Natural killer cell treated with Interleukin-12 subunit alpha and Interleukin-12 subunit beta and Interleukin-15 and Interleukin-18, amount 100 ng/mL, for 72 hours (primary cell): ENCODE results near the gene APBA1. TPM values are rescaled to one million over a fixed set of nuclear protein-coding genes. Genes with fewer than 3 reads are reported as not detected.
A peak's percentile ranks its signal among the peaks of the same experiment; 100 is the strongest.

Source experiments
- ATAC-seq, 2 donors: fragments of 150-1000 bp; cut with Tn5 transposase in 1 of 2; sonication (Bioruptor Pico), chemical (Tn5 transposase) in 1 of 2; 2 replicates each; pipeline ENCODE4 v1.10.0; 2021
- DNase-seq: peaks from one replicate; pipeline ENCODE4 v3.0.0; 2022; ENCODE audit warnings: low spot score
- H3K27ac Mint-ChIP-seq, 2 donors: 1 replicate in 1 of 2; 2 replicates in 1 of 2; pipeline ENCODE4 v1.8.0; 2022; ENCODE audit warnings: mixed read lengths in 2 of 2, mild to moderate bottlenecking in 1 of 2, moderate library complexity in 1 of 2
- H3K27me3 Mint-ChIP-seq, 2 donors: 1 replicate in 1 of 2; 2 replicates in 1 of 2; pipeline ENCODE4 v1.8.0; 2022; ENCODE audit warnings: mixed read lengths in 2 of 2
- H3K36me3 Mint-ChIP-seq: one replicate; pipeline ENCODE4 v1.8.0; 2022; ENCODE audit warnings: mixed read lengths
- H3K4me1 Mint-ChIP-seq, 2 donors: 1 replicate in 1 of 2; 2 replicates in 1 of 2; pipeline ENCODE4 v1.8.0; 2022; ENCODE audit warnings: low read depth in 2 of 2, mixed read lengths in 2 of 2, mild to moderate bottlenecking in 1 of 2
- H3K4me3 Mint-ChIP-seq: one replicate; pipeline ENCODE4 v1.8.0; 2022; ENCODE audit warnings: mixed read lengths
- H3K9me3 Mint-ChIP-seq: 2 replicates; pipeline ENCODE4 v1.8.0; 2022; ENCODE audit warnings: mixed read lengths
- total RNA-seq, 2 donors: library from RNA; stranded (reverse); gene quantifications; one replicate each; pipeline ENCODE4 v1.2.3, GENCODE V29; 2022

APBA1 gene
- total RNA-seq, 2 donors from 2014 or later: 0.57 to 1.3 TPM

DNA sequence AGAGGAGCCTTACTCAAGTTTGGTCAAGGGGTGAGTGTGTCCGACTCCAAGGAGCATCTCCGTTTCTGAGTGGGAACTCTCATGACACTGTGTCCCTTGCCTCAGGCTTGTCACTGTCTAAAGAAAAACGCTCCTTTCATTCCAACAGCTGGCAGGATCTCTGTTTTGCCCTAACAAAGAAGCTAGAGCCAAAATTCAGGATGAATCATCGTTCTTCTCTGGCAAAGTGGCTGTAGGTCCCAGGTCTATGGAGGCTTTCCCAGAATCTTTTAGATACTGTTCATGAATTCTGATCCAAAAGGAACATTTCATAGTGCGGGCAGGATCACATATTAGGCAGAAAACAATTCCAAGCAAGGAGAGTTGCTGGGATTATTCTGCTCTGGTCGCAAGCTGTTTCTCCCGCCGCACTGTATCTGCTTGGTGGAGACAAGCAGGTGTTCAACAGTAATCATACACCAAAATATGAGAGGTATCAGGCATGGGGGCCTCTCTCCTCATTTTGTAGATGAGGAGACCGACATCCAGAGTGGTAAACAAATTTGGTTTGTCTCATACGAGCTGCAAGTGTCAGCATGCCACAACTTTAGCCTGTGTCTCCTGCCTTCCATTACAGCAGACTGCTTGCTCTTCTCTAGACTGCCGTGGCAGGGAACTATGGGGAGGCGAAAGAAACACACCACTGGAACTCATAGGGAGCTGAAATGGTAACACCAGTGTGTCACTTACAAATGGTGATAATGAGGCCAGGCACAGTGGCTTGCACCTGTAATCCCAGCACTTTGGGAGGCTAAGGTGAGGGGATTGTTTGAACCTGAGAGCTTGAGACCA lies 274.6 kb downstream of the APBA1 start:
- H3K27me3 Mint-ChIP-seq: peaks cover 1 to 2% of the 10 kb centered on the region in 2 donors
- H3K4me3 Mint-ChIP-seq: no peak overlapping the region
- H3K9me3 Mint-ChIP-seq: no peaks in the 10 kb centered on the region
- DNase-seq: no peak
- H3K27ac Mint-ChIP-seq: no peak overlapping the region
- ATAC-seq: no peak
- no peaks in the 10 kb centered on the region for H3K4me1 Mint-ChIP-seq
- H3K36me3 Mint-ChIP-seq: no peaks in the 10 kb centered on the region

GRCh38 chr9:69396759-69397158 lies 275.4 kb downstream of the APBA1 start:
- H3K27ac Mint-ChIP-seq: no peak overlapping the region
- no peaks in the 10 kb centered on the region for H3K4me1 Mint-ChIP-seq
- H3K27me3 Mint-ChIP-seq: peaks cover 0 to 4% of the 10 kb centered on the region in 2 donors
- H3K36me3 Mint-ChIP-seq: no peaks in the 10 kb centered on the region
- H3K4me3 Mint-ChIP-seq: no peak overlapping the region
- ATAC-seq: no peak
- no peaks in the 10 kb centered on the region for H3K9me3 Mint-ChIP-seq
- no peak for DNase-seq

DNA sequence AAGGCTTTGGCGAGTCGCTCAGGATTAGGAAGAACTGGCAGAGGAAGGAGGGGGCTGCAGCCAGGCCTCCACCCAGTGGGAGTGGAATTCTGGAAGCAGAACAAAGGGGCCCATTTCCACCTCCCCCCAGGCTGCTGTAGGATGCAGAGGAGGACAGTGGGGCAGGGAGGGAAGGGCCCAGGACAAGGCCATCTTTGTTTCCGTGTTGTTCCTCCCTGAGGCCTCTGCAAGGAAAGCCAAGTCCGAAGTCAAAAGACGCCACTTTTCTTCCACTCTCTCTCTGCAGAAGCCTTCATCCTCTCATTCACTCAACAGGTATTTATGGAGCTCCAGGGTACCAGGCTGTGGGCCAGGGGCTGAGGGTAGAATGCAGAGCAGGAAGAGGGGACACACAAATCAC lies 276.5 kb downstream of the APBA1 start:
- DNase-seq: no peak

DNA sequence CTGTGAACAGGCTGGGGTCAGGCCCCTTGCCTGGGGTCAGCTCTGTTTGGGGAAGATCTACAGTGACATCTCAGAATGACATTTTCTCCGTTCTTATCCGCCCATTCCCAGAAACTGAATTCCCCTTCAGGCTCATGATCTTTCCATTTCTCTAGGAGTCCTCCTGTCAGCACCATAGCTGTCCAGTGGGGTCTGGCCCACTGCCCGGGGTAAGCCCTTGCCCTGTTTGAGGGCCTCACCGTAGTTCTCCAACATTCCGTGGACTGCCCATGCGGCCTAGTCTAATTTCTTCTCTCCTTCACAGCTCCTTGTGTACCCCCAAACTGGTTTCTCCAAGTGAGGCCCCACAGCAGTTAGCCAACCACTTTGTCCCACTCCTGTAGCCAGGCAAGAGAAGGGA lies 278.7 kb downstream of the APBA1 start:
- DNase-seq: no peak
- ATAC-seq: no peak
- H3K27me3 Mint-ChIP-seq: peaks cover 0 to 4% of the 10 kb centered on the region in 2 donors
- no peak overlapping the region for H3K4me3 Mint-ChIP-seq
- H3K27ac Mint-ChIP-seq: no peak overlapping the region
- H3K9me3 Mint-ChIP-seq: no peaks in the 10 kb centered on the region
- H3K36me3 Mint-ChIP-seq: no peaks in the 10 kb centered on the region
- H3K4me1 Mint-ChIP-seq: no peaks in the 10 kb centered on the region

More for the DNA sequence above, 276.5 kb downstream of the APBA1 start:
- H3K27ac Mint-ChIP-seq: no peak overlapping the region
- no peaks in the 10 kb centered on the region for H3K4me1 Mint-ChIP-seq
- no peak overlapping the region for H3K4me3 Mint-ChIP-seq
- no peaks in the 10 kb centered on the region for H3K36me3 Mint-ChIP-seq
- H3K9me3 Mint-ChIP-seq: no peaks in the 10 kb centered on the region
- no peak for ATAC-seq
- H3K27me3 Mint-ChIP-seq: peaks cover 0 to 4% of the 10 kb centered on the region in 2 donors

- Mint-ChIP-seq H3K4me3 (no peak overlapping the region), H3K36me3 (no peaks in the 10 kb centered on the region), H3K27ac (no peak overlapping the region), H3K4me1 (no peaks in the 10 kb centered on the region), H3K27me3 (peaks cover under 1 to 4% of the 10 kb centered on the region in 2 donors), H3K9me3 (no peaks in the 10 kb centered on the region)
- DNase-seq (no peak), ATAC-seq (no peak)
Measured at GRCh38 chr9:69392826-69393225, 279.3 kb downstream of the APBA1 start.

- Mint-ChIP-seq H3K4me3 (no peak overlapping the region), H3K27ac (no peak overlapping the region), H3K4me1 (no peaks in the 10 kb centered on the region), H3K27me3 (peaks cover 4 to 8% of the 10 kb centered on the region in 2 donors), H3K36me3 (no peaks in the 10 kb centered on the region), H3K9me3 (no peaks in the 10 kb centered on the region)
- ATAC-seq (no peak), DNase-seq (no peak)
Measured at GRCh38 chr9:69391946-69392345, 280.2 kb downstream of the APBA1 start.

DNA sequence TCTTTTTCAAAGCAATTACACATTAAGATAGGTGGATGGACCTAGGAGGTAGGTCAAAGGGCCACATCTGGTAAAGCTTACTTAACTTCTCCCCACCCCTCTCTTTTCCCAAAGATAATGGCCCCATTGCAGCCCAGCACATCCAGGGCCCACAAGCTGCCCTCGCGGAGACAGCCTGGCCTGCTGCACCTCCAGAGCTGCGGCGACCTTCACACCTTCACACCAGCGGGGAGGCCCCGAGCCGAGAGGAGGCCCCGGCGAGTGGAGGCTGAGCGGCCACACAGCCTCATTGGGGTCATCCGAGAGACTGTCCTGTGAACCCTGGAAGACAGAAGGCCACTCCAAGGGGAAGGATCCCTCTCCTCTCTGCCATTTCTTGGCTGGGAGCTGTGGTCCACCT lies 280.7 kb downstream of the APBA1 start:
- no peak for DNase-seq
- H3K27ac Mint-ChIP-seq: no peak overlapping the region
- no peaks in the 10 kb centered on the region for H3K36me3 Mint-ChIP-seq
- no peak overlapping the region for H3K4me3 Mint-ChIP-seq
- no peak for ATAC-seq
- H3K27me3 Mint-ChIP-seq: peaks cover 4 to 8% of the 10 kb centered on the region in 2 donors
- no peaks in the 10 kb centered on the region for H3K4me1 Mint-ChIP-seq
- H3K9me3 Mint-ChIP-seq: no peaks in the 10 kb centered on the region

DNA sequence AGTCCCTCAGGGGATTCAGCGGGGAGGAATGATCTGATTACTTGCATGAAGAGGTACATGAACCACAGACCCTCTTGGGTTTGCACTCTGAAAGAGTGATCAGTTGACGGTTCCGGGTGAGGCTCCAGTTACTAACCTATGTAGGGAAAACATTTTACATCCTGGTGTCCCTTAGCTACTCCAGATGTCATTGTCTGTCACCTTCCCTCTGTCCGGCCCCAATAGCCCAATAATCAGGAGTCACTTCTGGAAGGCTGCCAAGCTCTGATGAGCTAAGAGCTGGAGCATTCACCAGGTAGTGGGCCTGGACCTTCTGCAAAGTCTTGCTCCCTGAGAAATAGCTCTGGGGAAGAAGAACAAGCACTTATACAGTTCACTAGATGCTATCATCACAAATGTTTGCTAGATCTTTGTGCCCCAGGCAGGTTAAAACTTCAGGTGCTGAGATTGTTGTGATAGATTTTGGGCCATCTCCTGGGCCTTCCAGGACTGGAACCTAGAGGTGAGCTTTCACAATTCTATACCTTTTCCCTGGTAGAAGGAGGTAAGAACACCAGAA lies 282.7 kb downstream of the APBA1 start:
- Mint-ChIP-seq H3K36me3 (no peaks in the 10 kb centered on the region), H3K4me3 (no peak overlapping the region), H3K9me3 (no peaks in the 10 kb centered on the region), H3K27ac (no peak overlapping the region), H3K27me3 (peaks cover 4 to 8% of the 10 kb centered on the region in 2 donors), H3K4me1 (no peaks in the 10 kb centered on the region)
- ATAC-seq: no peak
- no peak for DNase-seq

GRCh38 chr9:69388596-69388995 lies 283.6 kb downstream of the APBA1 start:
- Mint-ChIP-seq H3K27me3 (peaks cover 4 to 8% of the 10 kb centered on the region in 2 donors), H3K27ac (no peak overlapping the region), H3K4me1 (no peaks in the 10 kb centered on the region), H3K36me3 (no peaks in the 10 kb centered on the region), H3K4me3 (no peak overlapping the region), H3K9me3 (no peaks in the 10 kb centered on the region)
- DNase-seq: no peak
- no peak for ATAC-seq

DNA sequence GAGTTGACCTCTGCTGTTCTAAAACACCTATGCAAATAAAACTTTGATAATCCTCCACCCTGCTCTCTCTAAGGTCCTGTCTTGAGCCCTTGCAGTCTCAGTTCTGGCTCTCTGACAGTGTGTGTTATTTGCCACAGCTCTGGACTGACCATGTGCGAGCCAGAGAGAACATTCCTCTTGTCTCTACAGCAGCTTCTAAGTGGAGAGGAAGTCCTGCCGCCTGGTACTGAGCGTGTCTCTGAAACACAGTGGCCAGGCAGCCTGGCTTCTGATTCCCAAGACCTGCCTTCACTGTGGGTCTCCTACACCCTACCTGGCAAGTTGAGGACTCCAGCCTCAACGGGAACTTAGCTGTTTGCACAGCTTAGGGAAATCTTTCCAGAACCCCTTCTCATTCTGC lies 285.5 kb downstream of the APBA1 start:
- DNase-seq (no peak), ATAC-seq (no peak)
- Mint-ChIP-seq H3K4me1 (no peaks in the 10 kb centered on the region), H3K4me3 (no peak overlapping the region), H3K27me3 (peaks cover 0 to 12% of the 10 kb centered on the region in 2 donors), H3K27ac (no peak overlapping the region), H3K36me3 (no peaks in the 10 kb centered on the region), H3K9me3 (no peaks in the 10 kb centered on the region)

DNA sequence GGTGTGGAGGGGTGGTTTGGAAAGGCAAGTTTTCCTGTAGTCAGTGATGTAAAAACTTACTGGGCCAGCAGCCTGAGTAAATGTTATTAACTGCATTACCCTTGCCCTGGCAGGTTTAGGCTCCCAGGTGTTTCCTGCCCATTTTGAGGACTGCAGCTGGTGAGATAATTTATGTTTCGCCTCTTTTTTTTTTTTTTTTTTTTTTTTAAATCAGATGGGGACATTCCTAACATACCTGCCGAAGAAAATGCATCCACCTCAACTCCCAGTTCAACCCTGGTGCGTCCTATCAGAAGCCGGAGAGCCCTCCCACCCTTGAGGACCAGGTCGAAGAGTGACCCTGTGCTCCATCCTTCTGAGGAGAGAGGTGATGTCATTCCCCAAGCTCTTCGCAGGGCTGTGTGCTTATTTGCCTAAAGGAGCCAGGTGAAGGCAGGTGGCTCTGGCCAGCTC lies 286.6 kb downstream of the APBA1 start:
- H3K36me3 Mint-ChIP-seq: no peaks in the 10 kb centered on the region
- H3K27me3 Mint-ChIP-seq: peaks cover 0 to 13% of the 10 kb centered on the region in 2 donors
- no peak overlapping the region for H3K27ac Mint-ChIP-seq

DNA sequence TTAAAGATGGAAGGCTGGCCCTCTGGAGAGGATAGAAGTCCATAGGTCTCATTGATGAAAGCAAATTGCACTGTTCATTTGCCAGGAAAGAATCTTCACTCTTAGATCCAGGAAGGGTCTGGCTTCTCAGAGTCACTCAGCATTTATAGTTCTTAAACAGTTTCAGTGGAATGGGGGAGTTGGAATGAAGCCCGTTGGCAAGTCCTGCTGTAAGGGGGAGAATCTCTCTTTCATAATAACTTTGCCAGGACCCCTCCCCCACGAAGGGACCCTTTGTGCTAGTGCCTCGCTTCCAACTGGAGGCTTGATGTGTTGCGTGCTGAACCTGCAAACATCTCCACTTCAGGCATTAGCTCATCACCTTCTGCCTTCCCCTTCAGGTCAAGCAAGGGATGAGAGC lies 290.0 kb downstream of the APBA1 start:
- H3K9me3 Mint-ChIP-seq: no peaks in the 10 kb centered on the region
- DNase-seq (no peak), ATAC-seq (no peak)
- peaks cover 0 to 6% of the 10 kb centered on the region in 2 donors for H3K27me3 Mint-ChIP-seq
- H3K27ac Mint-ChIP-seq: no peak overlapping the region
- no peaks in the 10 kb centered on the region for H3K36me3 Mint-ChIP-seq
- no peak overlapping the region for H3K4me3 Mint-ChIP-seq
- no peaks in the 10 kb centered on the region for H3K4me1 Mint-ChIP-seq

More for the DNA sequence above, 286.6 kb downstream of the APBA1 start:
- no peaks in the 10 kb centered on the region for H3K9me3 Mint-ChIP-seq
- ATAC-seq: no peak
- no peak overlapping the region for H3K4me3 Mint-ChIP-seq
- no peak for DNase-seq
- H3K4me1 Mint-ChIP-seq: no peaks in the 10 kb centered on the region

DNA sequence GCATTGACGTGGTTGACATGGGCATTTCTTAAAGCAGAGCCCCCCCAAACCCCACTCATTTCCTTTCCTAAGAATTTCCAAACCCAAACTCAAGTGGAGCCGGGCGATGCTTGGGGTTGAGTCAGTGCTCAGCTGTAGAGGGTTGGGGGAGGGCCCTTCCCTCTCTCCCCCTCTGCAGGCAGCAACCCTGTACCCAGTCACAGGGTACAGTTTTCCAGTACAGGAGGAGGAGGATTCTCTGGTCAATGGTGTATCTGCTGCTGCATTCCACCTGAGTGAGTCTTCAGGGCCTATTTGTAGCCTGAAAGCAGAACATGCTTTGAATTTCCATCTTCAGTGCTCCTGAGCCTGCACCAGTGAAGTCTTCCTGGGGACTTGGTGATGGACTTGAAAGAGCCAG lies 291.4 kb downstream of the APBA1 start:
- Mint-ChIP-seq H3K27me3 (peaks cover 3 to 5% of the 10 kb centered on the region in 2 donors), H3K4me1 (no peaks in the 10 kb centered on the region)

GRCh38 chr9:69380301-69380700 lies 291.9 kb downstream of the APBA1 start:
- Mint-ChIP-seq H3K27me3 (peaks cover 3 to 5% of the 10 kb centered on the region in 2 donors), H3K4me1 (no peaks in the 10 kb centered on the region), H3K9me3 (no peaks in the 10 kb centered on the region), H3K4me3 (no peak overlapping the region), H3K36me3 (no peaks in the 10 kb centered on the region), H3K27ac (no peak overlapping the region)
- DNase-seq (no peak), ATAC-seq (no peak)

More for the DNA sequence above, 291.4 kb downstream of the APBA1 start:
- Mint-ChIP-seq H3K9me3 (no peaks in the 10 kb centered on the region), H3K36me3 (no peaks in the 10 kb centered on the region), H3K27ac (no peak overlapping the region), H3K4me3 (no peak overlapping the region)
- DNase-seq: no peak
- ATAC-seq: peak in 1 of 2 donors; percentile 43
